CD14-positive monocyte (primary cell): Measurements from ENCODE around the gene SLCO1C1. TPM values are rescaled to one million over a fixed set of nuclear protein-coding genes. Genes with fewer than 3 reads are reported as not detected.

Experiments
- DNase-seq, 3 donors: peaks; one replicate each; pipeline ENCODE4 v3.0.0-alpha.2; 2011 to 2022
- H2AFZ ChIP-seq: 2 replicates; pipeline ENCODE4 v1.6.0; 2012; ENCODE audit warnings: mild to moderate bottlenecking, low read depth, low read length, inconsistent platforms; ENCODE audit not compliant: insufficient read depth, poor library complexity, severe bottlenecking
- H3K27ac ChIP-seq, 2 donors: 1 replicate in 1 of 2; 2 replicates in 1 of 2; pipeline ENCODE4 v1.5.1; 2012 to 2013; ENCODE audit warnings: low read length in 2 of 2, control low read depth in 1 of 2, inconsistent platforms in 1 of 2, low read depth in 1 of 2, mild to moderate bottlenecking in 1 of 2
- H3K27me3 ChIP-seq, 2 donors: one replicate each; pipeline versions ENCODE4 v1.6.0 to v1.6.1; 2011 to 2013; ENCODE audit warnings: low read length in 2 of 2; ENCODE audit not compliant: control insufficient read depth in 2 of 2, insufficient read depth in 2 of 2
- H3K36me3 ChIP-seq, 2 donors: replicated peaks in 1 of 2; 1 replicate in 1 of 2; 2 replicates in 1 of 2; pipeline versions ENCODE4 v1.5.1 to v1.6.1; 2012 to 2013; ENCODE audit warnings: low read length in 2 of 2, control low read depth in 1 of 2, inconsistent platforms in 1 of 2, mild to moderate bottlenecking in 1 of 2; ENCODE audit not compliant: insufficient read depth in 2 of 2, control insufficient read depth in 1 of 2
- H3K4me1 ChIP-seq, 2 donors: 1 replicate in 1 of 2; 2 replicates in 1 of 2; pipeline versions ENCODE4 v1.5.1 to v1.6.1; 2012 to 2013; ENCODE audit warnings: low read length in 2 of 2, control low read depth in 1 of 2, inconsistent platforms in 1 of 2, mild to moderate bottlenecking in 1 of 2, moderate library complexity in 1 of 2; ENCODE audit not compliant: insufficient read depth in 2 of 2, control insufficient read depth in 1 of 2
- H3K4me2 ChIP-seq: replicated peaks from 2 replicates; pipeline ENCODE3; 2012; ENCODE audit warnings: low read length, moderate library complexity, mild to moderate bottlenecking; ENCODE audit not compliant: poor library complexity, severe bottlenecking; ENCODE audit errors: extremely low read depth
- H3K4me3 ChIP-seq, 3 experiments: fragments of 200-600 bp in 1 of 3; sonication (generic) in 1 of 3; replicated peaks in 1 of 3; 1 replicate in 2 of 3; 2 replicates in 1 of 3; pipeline ENCODE4 v1.5.1; 2011 to 2013; ENCODE audit warnings: low read length in 3 of 3, mild to moderate bottlenecking in 3 of 3, control low read depth in 2 of 3, low read depth in 2 of 3, inconsistent platforms in 1 of 3, moderate library complexity in 1 of 3
- H3K79me2 ChIP-seq: 2 replicates; pipeline ENCODE4 v1.6.0; 2012; ENCODE audit warnings: mild to moderate bottlenecking, control low read depth, inconsistent platforms, low read length, moderate library complexity; ENCODE audit not compliant: insufficient read depth
- H3K9ac ChIP-seq: 2 replicates; pipeline ENCODE4 v1.6.0; 2017; ENCODE audit warnings: low read length, mild to moderate bottlenecking; ENCODE audit not compliant: insufficient read depth, poor library complexity, severe bottlenecking
- H3K9me3 ChIP-seq, 2 donors: replicated peaks in 1 of 2; 1 replicate in 1 of 2; 2 replicates in 1 of 2; pipeline versions ENCODE4 v1.5.1 to v1.6.1; 2012 to 2013; ENCODE audit warnings: low read length in 2 of 2, control low read depth in 1 of 2; ENCODE audit not compliant: control insufficient read depth in 1 of 2, insufficient read depth in 1 of 2
- H4K20me1 ChIP-seq: 2 replicates; pipeline ENCODE4 v1.6.0; 2012; ENCODE audit warnings: mild to moderate bottlenecking, low read length, control low read depth, moderate library complexity; ENCODE audit not compliant: insufficient read depth
- H3K27ac Mint-ChIP-seq, 7 donors: one replicate each; pipeline ENCODE4 v1.8.0; 2020; ENCODE audit warnings: mild to moderate bottlenecking in 7 of 7, mixed read lengths in 7 of 7, moderate library complexity in 6 of 7, inconsistent platforms in 2 of 7
- H3K27me3 Mint-ChIP-seq, 3 donors: one replicate each; pipeline ENCODE4 v1.8.0; 2021 to 2022; ENCODE audit warnings: low read depth in 3 of 3, mild to moderate bottlenecking in 3 of 3, mixed read lengths in 3 of 3, moderate library complexity in 3 of 3, inconsistent platforms in 1 of 3
- H3K36me3 Mint-ChIP-seq, 2 donors: one replicate each; pipeline ENCODE4 v1.8.0; 2020; ENCODE audit warnings: mixed read lengths in 2 of 2, inconsistent platforms in 1 of 2, mild to moderate bottlenecking in 1 of 2
- H3K4me1 Mint-ChIP-seq: one replicate; pipeline ENCODE4 v1.8.0; 2020; ENCODE audit warnings: mild to moderate bottlenecking, mixed read lengths
- H3K4me3 Mint-ChIP-seq, 2 donors: one replicate each; pipeline ENCODE4 v1.8.0; 2020; ENCODE audit warnings: mild to moderate bottlenecking in 2 of 2, mixed read lengths in 2 of 2, moderate library complexity in 1 of 2
- H3K9me3 Mint-ChIP-seq, 7 donors: one replicate each; pipeline ENCODE4 v1.8.0; 2020 to 2022; ENCODE audit warnings: mixed read lengths in 7 of 7, mild to moderate bottlenecking in 6 of 7, moderate library complexity in 6 of 7, inconsistent platforms in 2 of 7
- intact Hi-C, 2 donors: fragments of 100-400 bp; cut with micrococcal nuclease; formaldehyde crosslinking; loops; one replicate each; pipeline versions ENCODE4 v1.15.0 to v1.15.1; 2023
- polyA plus RNA-seq, 3 donors: library from polyadenylated mRNA; depleted of rRNA in 1 of 3; unstranded in 2 of 3; stranded (reverse) in 1 of 3; fragments of 300-500 nt in 2 of 3; fragments of >200 nt in 1 of 3; fragmentation: Illumina TruSeq in 2 of 3; gene quantifications; 1 replicate in 2 of 3; 2 replicates in 1 of 3; pipeline ENCODE4 v1.2.3, GENCODE V29; 2012 to 2021
- TF ChIP-seq, protein P1 (sequence below): fragments of 200-600 bp; IDR thresholded peaks from one replicate; pipeline ENCODE4 v1.8.0; 2022; ENCODE audit warnings: antibody characterized with exemption, mild to moderate bottlenecking

Gene SLCO1C1
- polyA plus RNA-seq, 3 donors, result not detected

DNA sequence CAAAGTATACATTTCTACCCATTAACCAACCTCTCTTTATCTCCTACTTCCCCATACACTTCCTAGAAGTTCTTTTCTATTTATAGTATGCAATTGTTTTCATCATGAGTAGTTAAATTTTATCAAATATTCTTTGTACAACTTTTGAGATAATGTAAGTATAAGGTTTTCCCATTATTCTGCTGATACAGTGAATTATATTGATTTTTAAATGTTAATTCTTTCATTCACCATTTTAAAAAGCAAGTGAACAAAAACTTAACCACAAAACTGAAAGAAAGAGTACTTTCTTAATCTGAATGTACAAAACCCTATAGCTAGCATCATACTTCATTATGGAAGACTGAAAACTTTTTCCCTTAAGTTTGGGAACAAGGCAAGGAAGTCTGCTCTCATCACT, 105.9 kb downstream of the SLCO1C1 start:
- Histone ChIP-seq H2AFZ (no peak overlapping the region), H3K79me2 (no peaks in the 10 kb centered on the region), H3K4me1 (no peaks in the 10 kb centered on the region), H3K4me3 (no peak overlapping the region), H4K20me1 (no peaks in the 10 kb centered on the region), H3K36me3 (no peaks in the 10 kb centered on the region), H3K27ac (no peak overlapping the region), H3K9ac (no peak overlapping the region), H3K27me3 (no peaks in the 10 kb centered on the region), H3K4me2 (no peak overlapping the region), H3K9me3 (no peaks in the 10 kb centered on the region)
- intact Hi-C loops, result no loop called here
- Mint-ChIP-seq H3K4me1 (no peaks in the 10 kb centered on the region), H3K36me3 (no peaks in the 10 kb centered on the region), H3K4me3 (no peak overlapping the region), H3K27ac (no peak overlapping the region), H3K27me3 (no peaks in the 10 kb centered on the region), H3K9me3 (no peaks in the 10 kb centered on the region)
- no peak for DNase-seq
- TF ChIP-seq, protein P1, sequence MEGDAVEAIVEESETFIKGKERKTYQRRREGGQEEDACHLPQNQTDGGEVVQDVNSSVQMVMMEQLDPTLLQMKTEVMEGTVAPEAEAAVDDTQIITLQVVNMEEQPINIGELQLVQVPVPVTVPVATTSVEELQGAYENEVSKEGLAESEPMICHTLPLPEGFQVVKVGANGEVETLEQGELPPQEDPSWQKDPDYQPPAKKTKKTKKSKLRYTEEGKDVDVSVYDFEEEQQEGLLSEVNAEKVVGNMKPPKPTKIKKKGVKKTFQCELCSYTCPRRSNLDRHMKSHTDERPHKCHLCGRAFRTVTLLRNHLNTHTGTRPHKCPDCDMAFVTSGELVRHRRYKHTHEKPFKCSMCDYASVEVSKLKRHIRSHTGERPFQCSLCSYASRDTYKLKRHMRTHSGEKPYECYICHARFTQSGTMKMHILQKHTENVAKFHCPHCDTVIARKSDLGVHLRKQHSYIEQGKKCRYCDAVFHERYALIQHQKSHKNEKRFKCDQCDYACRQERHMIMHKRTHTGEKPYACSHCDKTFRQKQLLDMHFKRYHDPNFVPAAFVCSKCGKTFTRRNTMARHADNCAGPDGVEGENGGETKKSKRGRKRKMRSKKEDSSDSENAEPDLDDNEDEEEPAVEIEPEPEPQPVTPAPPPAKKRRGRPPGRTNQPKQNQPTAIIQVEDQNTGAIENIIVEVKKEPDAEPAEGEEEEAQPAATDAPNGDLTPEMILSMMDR, result no peak

Other genes with a start within 250 kb of the SLCO1C1 start
- not detected for gene SLCO1B3, start 115.4 kb downstream of the SLCO1C1 start, polyA plus RNA-seq